ENCODE data around the gene NKTR. TPM values are rescaled to one million over a fixed set of nuclear protein-coding genes. Genes with fewer than 3 reads are reported as not detected.

NKTR gene
- total RNA-seq, 1 experiment from 2014 or later = 39.0 TPM

GRCh38 chr3:42649783-42650182 lies 49.3 kb downstream of the NKTR start:
- CTCF ChIA-PET = no interaction called here
- BruUV-seq (replicated peaks) = no TSS peak
- in situ Hi-C loops (cut with HindIII; ENCODE audit: low pct_unique_long_range_greater_than_20kb, low sequenced_read_pairs) (no loop called here), intact Hi-C loops (cut with micrococcal nuclease; ENCODE audit: unreplicated experiment) (loop anchor here (5.0 kb wide), 1 partner anchor 93 kb away; no protein-coding TSS in a partner anchor)
- POLR2A ChIA-PET = no interaction called here
- Histone ChIP-seq H3K4me1 (ENCODE audit: control insufficient read depth, insufficient read depth, low read length) (peaks cover 16% of the 10 kb centered on the region), H3K4me3 (ENCODE audit: low read depth in 2 of 2, low read length in 2 of 2) (no peak overlapping the region), H3K27ac (ENCODE audit: low read length) (no peak overlapping the region), H3K27me3 (ENCODE audit: control insufficient read depth, insufficient read depth, low read length) (no peaks in the 10 kb centered on the region), H3K9me3 (ENCODE audit: control insufficient read depth, insufficient read depth, low read depth, low read length) (no peaks in the 10 kb centered on the region), H3K36me3 (ENCODE audit: control insufficient read depth, insufficient read depth, low read length) (peaks cover 9% of the 10 kb centered on the region)
- ATAC-seq (no peak), DNase-seq (ENCODE audit: low read depth, low spot score) (no peak)
- TF ChIP-seq SIN3A (IDR thresholded peaks at IDR 0.05; ENCODE audit: borderline replicate concordance, insufficient read depth, low read depth, low read length) (no peak), REST (IDR thresholded peaks at IDR 0.05; ENCODE audit: insufficient read depth in 1 of 2, low read depth in 2 of 2, low read length in 1 of 2) (no peak), POLR2AphosphoS5 (IDR thresholded peaks at IDR 0.05; ENCODE audit: low read depth, low read length) (no peak)

GRCh38 chr3:42651248-42652091 lies 51.0 kb downstream of the NKTR start:
- Histone ChIP-seq H3K4me3 (ENCODE audit: low read depth in 2 of 2, low read length in 2 of 2) (no peak overlapping the region), H3K36me3 (ENCODE audit: control insufficient read depth, insufficient read depth, low read length) (peaks cover 3% of the 10 kb centered on the region), H3K4me1 (ENCODE audit: control insufficient read depth, insufficient read depth, low read length) (peaks cover 16% of the 10 kb centered on the region), H3K27me3 (ENCODE audit: control insufficient read depth, insufficient read depth, low read length) (no peaks in the 10 kb centered on the region), H3K27ac (ENCODE audit: low read length) (no peak overlapping the region), H3K9me3 (ENCODE audit: control insufficient read depth, insufficient read depth, low read depth, low read length) (no peaks in the 10 kb centered on the region)
- ATAC-seq = no peak
- POLR2A ChIA-PET = interaction anchor here (0.6 kb wide), 1 partner anchor 69 kb away, joined by 3 read pairs; no protein-coding TSS in a partner anchor
- BruUV-seq (replicated peaks) = no TSS peak
- CTCF ChIA-PET = no interaction called here
- in situ Hi-C loops (cut with HindIII; ENCODE audit: low pct_unique_long_range_greater_than_20kb, low sequenced_read_pairs) = no loop called here
- intact Hi-C loops (cut with micrococcal nuclease; ENCODE audit: unreplicated experiment) = loop anchor here (5.0 kb wide), 1 partner anchor 91 kb away; no protein-coding TSS in a partner anchor
- TF ChIP-seq TCF7L2 (IDR thresholded peaks at IDR 0.05; ENCODE audit: low read depth, low read length) (no peak), SIN3A (IDR thresholded peaks at IDR 0.05; ENCODE audit: borderline replicate concordance, insufficient read depth, low read depth, low read length) (no peak), CTCF (IDR thresholded peaks at IDR 0.05) (no peak), POLR2AphosphoS5 (IDR thresholded peaks at IDR 0.05; ENCODE audit: low read depth, low read length) (no peak), REST (IDR thresholded peaks at IDR 0.05; ENCODE audit: insufficient read depth in 1 of 2, low read depth in 2 of 2, low read length in 1 of 2) (no peak)
- no peak for DNase-seq (ENCODE audit: low read depth, low spot score)

All from Panc1 (cell line).